ENCODE results near the gene DYNLL1. TPM values are rescaled to one million over a fixed set of nuclear protein-coding genes. Genes with fewer than 3 reads are reported as not detected.
A peak's percentile ranks its signal among the peaks of the same experiment; 100 is the strongest.

DYNLL1 gene
- total and polyA plus RNA-seq, 2 experiments from 2014 or later = 310 to 868 TPM

DNA sequence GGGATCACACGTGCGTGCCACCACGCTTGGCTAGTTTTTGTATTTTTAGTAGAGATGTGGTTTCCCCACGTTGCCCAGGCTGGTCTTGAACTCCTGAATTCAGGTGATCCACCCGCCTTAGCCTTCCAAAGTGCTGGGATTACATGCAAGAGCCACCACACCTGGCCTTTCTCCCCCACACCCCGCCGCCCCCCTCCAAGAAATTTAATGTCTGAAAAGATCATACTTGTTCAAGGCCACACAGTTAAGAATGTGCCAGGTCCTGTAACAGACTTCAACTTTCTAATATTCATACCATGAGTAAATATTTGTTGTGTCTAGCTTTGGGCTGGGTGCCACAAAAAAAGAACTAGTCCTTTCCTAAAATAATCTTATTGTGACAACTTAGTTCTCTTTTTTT lies 40.6 kb upstream of the DYNLL1 start (continued):
- TF ChIP-seq, protein P1, sequence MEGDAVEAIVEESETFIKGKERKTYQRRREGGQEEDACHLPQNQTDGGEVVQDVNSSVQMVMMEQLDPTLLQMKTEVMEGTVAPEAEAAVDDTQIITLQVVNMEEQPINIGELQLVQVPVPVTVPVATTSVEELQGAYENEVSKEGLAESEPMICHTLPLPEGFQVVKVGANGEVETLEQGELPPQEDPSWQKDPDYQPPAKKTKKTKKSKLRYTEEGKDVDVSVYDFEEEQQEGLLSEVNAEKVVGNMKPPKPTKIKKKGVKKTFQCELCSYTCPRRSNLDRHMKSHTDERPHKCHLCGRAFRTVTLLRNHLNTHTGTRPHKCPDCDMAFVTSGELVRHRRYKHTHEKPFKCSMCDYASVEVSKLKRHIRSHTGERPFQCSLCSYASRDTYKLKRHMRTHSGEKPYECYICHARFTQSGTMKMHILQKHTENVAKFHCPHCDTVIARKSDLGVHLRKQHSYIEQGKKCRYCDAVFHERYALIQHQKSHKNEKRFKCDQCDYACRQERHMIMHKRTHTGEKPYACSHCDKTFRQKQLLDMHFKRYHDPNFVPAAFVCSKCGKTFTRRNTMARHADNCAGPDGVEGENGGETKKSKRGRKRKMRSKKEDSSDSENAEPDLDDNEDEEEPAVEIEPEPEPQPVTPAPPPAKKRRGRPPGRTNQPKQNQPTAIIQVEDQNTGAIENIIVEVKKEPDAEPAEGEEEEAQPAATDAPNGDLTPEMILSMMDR (conservative IDR thresholded peaks at IDR 0.05; ENCODE audit: low read depth in 2 of 2) = no peak
- TF ChIP-seq NANOG (IDR thresholded peaks at IDR 0.05; ENCODE audit: borderline replicate concordance) (no peak), POLR2AphosphoS5 (IDR thresholded peaks at IDR 0.05; ENCODE audit: low read depth) (no peak), CREB1 (CRISPR knock-in tag; IDR thresholded peaks at IDR 0.05; ENCODE audit: low read depth) (no peak), STAT1 (IDR thresholded peaks at IDR 0.05; ENCODE audit: unreplicated experiment) (no peak), EZH2 (IDR thresholded peaks at IDR 0.05; ENCODE audit: low read depth, unreplicated experiment) (no peak)

DNA sequence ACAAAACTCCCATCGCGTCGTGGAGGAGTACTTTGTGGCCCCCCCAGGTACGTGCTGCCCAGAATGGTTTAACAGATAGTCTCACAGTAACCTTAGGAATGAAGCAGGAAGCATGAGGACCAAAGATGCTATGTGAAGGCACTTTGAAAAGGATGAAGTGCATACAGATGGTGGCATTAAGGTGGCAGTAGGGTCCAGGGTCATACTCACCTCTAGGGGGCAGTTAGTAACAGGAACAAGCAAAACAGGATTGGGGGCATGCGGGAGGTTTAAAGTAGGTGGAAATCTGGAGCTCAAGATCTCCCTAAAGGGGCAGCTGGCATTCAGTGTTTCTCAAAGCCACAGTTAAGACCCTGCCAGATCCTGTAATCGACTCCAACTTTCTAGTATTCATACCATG lies 38.8 kb upstream of the DYNLL1 start:
- H3K27me3 ChIP-seq (ENCODE audit: insufficient read depth) = no peaks in the 10 kb centered on the region
- Mint-ChIP-seq H3K4me3 (no peak overlapping the region), H3K4me1 (no peaks in the 10 kb centered on the region), H3K9me3 (no peaks in the 10 kb centered on the region), H3K27ac (no peak overlapping the region), H3K36me3 (ENCODE audit: low read depth) (peaks cover 78% of the 10 kb centered on the region), H3K27me3 (ENCODE audit: insufficient read depth, low read depth, poor library complexity) (peaks cover 12% of the 10 kb centered on the region)
- no peaks in the 10 kb centered on the region; the same call in 1 of the 2 replicates for H3K79me2 ChIP-seq (replicated peaks; ENCODE audit: insufficient read depth)
- no peak overlapping the region for H3K4me2 ChIP-seq
- H4K20me1 ChIP-seq (replicated peaks; ENCODE audit: insufficient read depth) = peaks cover 51% of the 10 kb centered on the region
- peaks cover 43% of the 10 kb centered on the region for H3K36me3 ChIP-seq (ENCODE audit: insufficient read depth)
- H3K4me3 ChIP-seq = no peak overlapping the region
- H3K9me2 ChIP-seq (ENCODE audit: insufficient read depth) = no peaks in the 10 kb centered on the region
- no peak overlapping the region for H2AFZ ChIP-seq
- ATAC-seq (peak; percentile 79), DNase-seq (ENCODE audit: low spot score) (peak; percentile 82)
- peaks cover 27% of the 10 kb centered on the region for H3F3A ChIP-seq (replicated peaks; ENCODE audit: low read depth)
- 0 out of 2 replicates have a peak overlapping the region, but pooled peaks have one; percentile 4 for H3K27ac ChIP-seq (ENCODE audit: low read depth)
- no peaks in the 10 kb centered on the region for H3K4me1 ChIP-seq (ENCODE audit: insufficient read depth)
- TF ChIP-seq EZH2phosphoT487 (IDR thresholded peaks at IDR 0.05; ENCODE audit: unreplicated experiment) = no peak
- TF ChIP-seq, protein P1 (conservative IDR thresholded peaks at IDR 0.05; ENCODE audit: low read depth in 2 of 2) = peak; percentile 65 to 72
- no peak for TF ChIP-seq STAT1 (IDR thresholded peaks at IDR 0.05; ENCODE audit: unreplicated experiment)
- TF ChIP-seq, protein P2, sequence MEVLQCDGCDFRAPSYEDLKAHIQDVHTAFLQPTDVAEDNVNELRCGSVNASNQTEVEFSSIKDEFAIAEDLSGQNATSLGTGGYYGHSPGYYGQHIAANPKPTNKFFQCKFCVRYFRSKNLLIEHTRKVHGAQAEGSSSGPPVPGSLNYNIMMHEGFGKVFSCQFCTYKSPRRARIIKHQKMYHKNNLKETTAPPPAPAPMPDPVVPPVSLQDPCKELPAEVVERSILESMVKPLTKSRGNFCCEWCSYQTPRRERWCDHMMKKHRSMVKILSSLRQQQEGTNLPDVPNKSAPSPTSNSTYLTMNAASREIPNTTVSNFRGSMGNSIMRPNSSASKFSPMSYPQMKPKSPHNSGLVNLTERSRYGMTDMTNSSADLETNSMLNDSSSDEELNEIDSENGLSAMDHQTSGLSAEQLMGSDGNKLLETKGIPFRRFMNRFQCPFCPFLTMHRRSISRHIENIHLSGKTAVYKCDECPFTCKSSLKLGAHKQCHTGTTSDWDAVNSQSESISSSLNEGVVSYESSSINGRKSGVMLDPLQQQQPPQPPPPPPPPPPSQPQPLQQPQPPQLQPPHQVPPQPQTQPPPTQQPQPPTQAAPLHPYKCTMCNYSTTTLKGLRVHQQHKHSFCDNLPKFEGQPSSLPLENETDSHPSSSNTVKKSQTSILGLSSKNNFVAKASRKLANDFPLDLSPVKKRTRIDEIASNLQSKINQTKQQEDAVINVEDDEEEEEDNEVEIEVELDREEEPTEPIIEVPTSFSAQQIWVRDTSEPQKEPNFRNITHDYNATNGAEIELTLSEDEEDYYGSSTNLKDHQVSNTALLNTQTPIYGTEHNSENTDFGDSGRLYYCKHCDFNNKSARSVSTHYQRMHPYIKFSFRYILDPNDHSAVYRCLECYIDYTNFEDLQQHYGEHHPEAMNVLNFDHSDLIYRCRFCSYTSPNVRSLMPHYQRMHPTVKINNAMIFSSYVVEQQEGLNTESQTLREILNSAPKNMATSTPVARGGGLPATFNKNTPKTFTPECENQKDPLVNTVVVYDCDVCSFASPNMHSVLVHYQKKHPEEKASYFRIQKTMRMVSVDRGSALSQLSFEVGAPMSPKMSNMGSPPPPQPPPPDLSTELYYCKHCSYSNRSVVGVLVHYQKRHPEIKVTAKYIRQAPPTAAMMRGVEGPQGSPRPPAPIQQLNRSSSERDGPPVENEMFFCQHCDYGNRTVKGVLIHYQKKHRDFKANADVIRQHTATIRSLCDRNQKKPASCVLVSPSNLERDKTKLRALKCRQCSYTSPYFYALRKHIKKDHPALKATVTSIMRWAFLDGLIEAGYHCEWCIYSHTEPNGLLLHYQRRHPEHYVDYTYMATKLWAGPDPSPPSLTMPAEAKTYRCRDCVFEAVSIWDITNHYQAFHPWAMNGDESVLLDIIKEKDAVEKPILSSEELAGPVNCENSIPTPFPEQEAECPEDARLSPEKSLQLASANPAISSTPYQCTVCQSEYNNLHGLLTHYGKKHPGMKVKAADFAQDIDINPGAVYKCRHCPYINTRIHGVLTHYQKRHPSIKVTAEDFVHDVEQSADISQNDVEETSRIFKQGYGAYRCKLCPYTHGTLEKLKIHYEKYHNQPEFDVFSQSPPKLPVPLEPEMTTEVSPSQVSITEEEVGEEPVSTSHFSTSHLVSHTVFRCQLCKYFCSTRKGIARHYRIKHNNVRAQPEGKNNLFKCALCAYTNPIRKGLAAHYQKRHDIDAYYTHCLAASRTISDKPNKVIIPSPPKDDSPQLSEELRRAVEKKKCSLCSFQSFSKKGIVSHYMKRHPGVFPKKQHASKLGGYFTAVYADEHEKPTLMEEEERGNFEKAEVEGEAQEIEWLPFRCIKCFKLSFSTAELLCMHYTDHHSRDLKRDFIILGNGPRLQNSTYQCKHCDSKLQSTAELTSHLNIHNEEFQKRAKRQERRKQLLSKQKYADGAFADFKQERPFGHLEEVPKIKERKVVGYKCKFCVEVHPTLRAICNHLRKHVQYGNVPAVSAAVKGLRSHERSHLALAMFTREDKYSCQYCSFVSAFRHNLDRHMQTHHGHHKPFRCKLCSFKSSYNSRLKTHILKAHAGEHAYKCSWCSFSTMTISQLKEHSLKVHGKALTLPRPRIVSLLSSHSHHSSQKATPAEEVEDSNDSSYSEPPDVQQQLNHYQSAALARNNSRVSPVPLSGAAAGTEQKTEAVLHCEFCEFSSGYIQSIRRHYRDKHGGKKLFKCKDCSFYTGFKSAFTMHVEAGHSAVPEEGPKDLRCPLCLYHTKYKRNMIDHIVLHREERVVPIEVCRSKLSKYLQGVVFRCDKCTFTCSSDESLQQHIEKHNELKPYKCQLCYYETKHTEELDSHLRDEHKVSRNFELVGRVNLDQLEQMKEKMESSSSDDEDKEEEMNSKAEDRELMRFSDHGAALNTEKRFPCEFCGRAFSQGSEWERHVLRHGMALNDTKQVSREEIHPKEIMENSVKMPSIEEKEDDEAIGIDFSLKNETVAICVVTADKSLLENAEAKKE (CRISPR knock-in tag; IDR thresholded peaks at IDR 0.05) = no peak

Measured in GM23338 (cell line).